ENCODE results near the gene TRPV5. TPM values are rescaled to one million over a fixed set of nuclear protein-coding genes. Genes with fewer than 3 reads are reported as not detected.

The TRPV5 gene
- total and polyA plus RNA-seq, 8 donors: not detected

DNA sequence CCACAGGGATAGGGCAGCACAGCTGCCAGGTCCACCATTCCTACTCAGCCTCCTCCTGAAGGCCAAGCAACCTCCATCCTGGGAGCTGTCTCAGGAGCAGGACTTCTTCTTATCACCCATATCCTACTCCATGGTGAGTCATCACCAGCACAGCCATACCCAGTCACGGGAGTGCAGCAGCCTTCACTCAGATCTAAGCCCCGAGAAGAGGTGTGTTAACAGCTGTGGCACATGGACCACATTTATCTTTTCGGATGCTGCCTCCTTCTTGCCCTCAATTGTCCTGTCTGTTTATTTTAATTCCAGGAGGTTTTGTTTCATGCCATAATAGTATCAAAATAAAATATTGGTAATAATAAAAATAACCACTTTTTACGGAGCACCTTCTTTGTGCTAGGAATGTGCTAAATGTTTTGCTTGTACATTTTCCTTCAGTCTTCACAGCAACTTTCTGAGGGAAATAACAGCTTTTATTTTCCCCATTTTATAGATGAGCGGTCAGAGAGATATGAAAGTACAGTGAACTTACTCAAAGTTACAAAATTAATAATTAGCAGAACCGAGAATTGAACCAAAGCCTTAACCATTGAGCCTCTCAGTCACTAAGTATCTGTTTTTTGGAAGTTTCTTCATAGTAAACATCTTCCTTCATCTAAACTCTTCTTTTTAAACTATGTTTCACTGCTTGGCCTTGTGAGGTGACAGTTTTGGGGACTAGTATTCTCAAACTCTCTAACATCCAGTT lies 31.1 kb upstream of the TRPV5 start:
- 68 to 75% (median 72%) methylated on average over 6 of the region's 6 CpGs for WGBS, 5 donors
- intact Hi-C loops (cut with DNase I; ENCODE audit: low total_unique reads): no loop called here

GRCh38 chr7:142963993-142964392 lies 30.4 kb upstream of the TRPV5 start:
- H3K4me3 ChIP-seq: no peak overlapping the region
- TF ChIP-seq POLR2AphosphoS5 (IDR thresholded peaks at IDR 0.05) (no peak), POLR2A (IDR thresholded peaks at IDR 0.05) (no peak), EP300 (IDR thresholded peaks at IDR 0.05) (no peak)
- TF ChIP-seq, protein P1, sequence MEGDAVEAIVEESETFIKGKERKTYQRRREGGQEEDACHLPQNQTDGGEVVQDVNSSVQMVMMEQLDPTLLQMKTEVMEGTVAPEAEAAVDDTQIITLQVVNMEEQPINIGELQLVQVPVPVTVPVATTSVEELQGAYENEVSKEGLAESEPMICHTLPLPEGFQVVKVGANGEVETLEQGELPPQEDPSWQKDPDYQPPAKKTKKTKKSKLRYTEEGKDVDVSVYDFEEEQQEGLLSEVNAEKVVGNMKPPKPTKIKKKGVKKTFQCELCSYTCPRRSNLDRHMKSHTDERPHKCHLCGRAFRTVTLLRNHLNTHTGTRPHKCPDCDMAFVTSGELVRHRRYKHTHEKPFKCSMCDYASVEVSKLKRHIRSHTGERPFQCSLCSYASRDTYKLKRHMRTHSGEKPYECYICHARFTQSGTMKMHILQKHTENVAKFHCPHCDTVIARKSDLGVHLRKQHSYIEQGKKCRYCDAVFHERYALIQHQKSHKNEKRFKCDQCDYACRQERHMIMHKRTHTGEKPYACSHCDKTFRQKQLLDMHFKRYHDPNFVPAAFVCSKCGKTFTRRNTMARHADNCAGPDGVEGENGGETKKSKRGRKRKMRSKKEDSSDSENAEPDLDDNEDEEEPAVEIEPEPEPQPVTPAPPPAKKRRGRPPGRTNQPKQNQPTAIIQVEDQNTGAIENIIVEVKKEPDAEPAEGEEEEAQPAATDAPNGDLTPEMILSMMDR (IDR thresholded peaks at IDR 0.05): no peak
- no peaks in the 10 kb centered on the region for H3K9me3 ChIP-seq
- no peak overlapping the region for H3K27ac ChIP-seq
- H3K4me1 ChIP-seq: no peaks in the 10 kb centered on the region
- intact Hi-C loops (cut with DNase I; ENCODE audit: low total_unique reads): no loop called here
- 87 to 95% (median 91%) methylated on average over 2 of the region's 2 CpGs for WGBS, 5 donors
- H3K36me3 ChIP-seq: no peaks in the 10 kb centered on the region
- no peak for DNase-seq
- peaks cover 0 to 10% (median 4%) of the 10 kb centered on the region in 3 donors for H3K27me3 ChIP-seq

More for the DNA sequence above, 31.1 kb upstream of the TRPV5 start:
- TF ChIP-seq POLR2AphosphoS5 (IDR thresholded peaks at IDR 0.05) (no peak), EP300 (IDR thresholded peaks at IDR 0.05) (no peak), POLR2A (IDR thresholded peaks at IDR 0.05) (no peak)
- TF ChIP-seq, protein P1 (IDR thresholded peaks at IDR 0.05): no peak
- Histone ChIP-seq H3K27ac (no peak overlapping the region), H3K9me3 (no peaks in the 10 kb centered on the region), H3K27me3 (peaks cover 0 to 10% (median 4%) of the 10 kb centered on the region in 3 donors), H3K4me1 (no peaks in the 10 kb centered on the region), H3K36me3 (no peaks in the 10 kb centered on the region), H3K4me3 (no peak overlapping the region)
- peak in 1 of 2 donors; percentile 24 for DNase-seq

GRCh38 chr7:142962991-142963390 lies 29.4 kb upstream of the TRPV5 start:
- TF ChIP-seq, protein P1 (IDR thresholded peaks at IDR 0.05): no peak
- TF ChIP-seq EP300 (IDR thresholded peaks at IDR 0.05) (no peak), POLR2AphosphoS5 (IDR thresholded peaks at IDR 0.05) (no peak), POLR2A (IDR thresholded peaks at IDR 0.05) (no peak)
- intact Hi-C loops (cut with DNase I; ENCODE audit: low total_unique reads): no loop called here
- DNase-seq: no peak
- H3K27ac ChIP-seq: no peak overlapping the region
- H3K36me3 ChIP-seq: no peaks in the 10 kb centered on the region
- no peak overlapping the region for H3K4me3 ChIP-seq
- WGBS, 5 donors: 13 to 32% (median 19%) methylated on average over 1 of the region's 1 CpG
- no peaks in the 10 kb centered on the region for H3K9me3 ChIP-seq
- H3K27me3 ChIP-seq: peaks cover 0 to 10% (median 4%) of the 10 kb centered on the region in 3 donors
- no peaks in the 10 kb centered on the region for H3K4me1 ChIP-seq

- Histone ChIP-seq H3K4me3 (no peak within 1 kb of the TSS), H3K27me3 (peaks cover 0 to 9% (median 4%) of the 10 kb centered on the region in 3 donors), H3K27ac (no peak within 1 kb of the TSS), H3K9me3 (no peaks in the 10 kb centered on the region), H3K36me3 (no peaks in the 10 kb centered on the region), H3K4me1 (peaks cover 0 to 6% (median 3%) of the 10 kb centered on the region in 4 donors)
- TF ChIP-seq, protein P1 (IDR thresholded peaks at IDR 0.05): no peak
- TF ChIP-seq EP300 (IDR thresholded peaks at IDR 0.05) (no peak), POLR2A (IDR thresholded peaks at IDR 0.05) (no peak), POLR2AphosphoS5 (IDR thresholded peaks at IDR 0.05) (no peak)
- intact Hi-C loops (cut with DNase I; ENCODE audit: low total_unique reads): no loop called here
- DNase-seq: no peak
- WGBS, 5 donors: 56 to 69% (median 61%) methylated on average over 9 of the region's 9 CpGs
Measured at GRCh38 chr7:142961973-142962926, 28.7 kb upstream of the TRPV5 start, which contains the start of gene KEL. Gene KEL (minus strand): TSS chr7:142962363. CDS start chr7:142962206, 157 bp downstream.
